ENCODE data around the gene ABHD16A.

Gene ABHD16A

GRCh38 chr6:31702819-31703716, at the start of gene ABHD16A:
ABHD16A (minus strand) TSS chr6:31703324; CDS start chr6:31703281, 43 bp downstream.
- peak; percentile 92 to 96 for DNase-seq

- no peak for DNase-seq
These were observed 49.7 kb upstream of the ABHD16A start for GRCh38 chr6:31752739-31753319.

GRCh38 chr6:31750411-31751022, 47.4 kb upstream of the ABHD16A start:
- no peak for DNase-seq

- DNase-seq, result no peak
These were observed 46.3 kb upstream of the ABHD16A start for GRCh38 chr6:31749301-31750036.

- DNase-seq, result no peak
These were observed 41.3 kb upstream of the ABHD16A start for GRCh38 chr6:31744422-31744821.

- DNase-seq, result no peak
These were observed 39.8 kb upstream of the ABHD16A start for GRCh38 chr6:31742894-31743293.

- no peak for DNase-seq
These were observed 38.7 kb upstream of the ABHD16A start for GRCh38 chr6:31741815-31742214.

- no peak for DNase-seq
These were observed 37.5 kb upstream of the ABHD16A start for GRCh38 chr6:31740397-31741223.

- DNase-seq, result peak; percentile 94
These were observed 36.7 kb upstream of the ABHD16A start, which contains the start of gene MSH5 for GRCh38 chr6:31739639-31740396. MSH5 (plus strand) TSS chr6:31740005; CDS start chr6:31740467, 462 bp downstream.

GRCh38 chr6:31737991-31738979, 35.2 kb upstream of the ABHD16A start:
- no peak for DNase-seq

- DNase-seq, result no peak
These were observed 34.3 kb upstream of the ABHD16A start for GRCh38 chr6:31737315-31737990.

GRCh38 chr6:31736768-31737314, 33.7 kb upstream of the ABHD16A start:
- no peak for DNase-seq

- DNase-seq, result peak; percentile 76 to 77
These were observed 33.1 kb upstream of the ABHD16A start, which contains the start of gene CLIC1 for GRCh38 chr6:31736021-31736767. CLIC1 (minus strand) TSS chr6:31736530; CDS start chr6:31736300, 230 bp downstream.

- DNase-seq, result peak in 1 of 2 donors; percentile 34
These were observed 31.8 kb upstream of the ABHD16A start for GRCh38 chr6:31734821-31735406.

GRCh38 chr6:31734247-31734820, 31.2 kb upstream of the ABHD16A start:
- no peak for DNase-seq

- DNase-seq, result no peak
These were observed 30.6 kb upstream of the ABHD16A start for GRCh38 chr6:31733734-31734133.

GRCh38 chr6:31732029-31732428, 28.9 kb upstream of the ABHD16A start:
- no peak for DNase-seq

Measured in stimulated activated CD4-positive, alpha-beta T cell treated with anti-CD3 and anti-CD28 coated beads, Interleukin-2, amount 100 ng/mL, for 48 hours (primary cell).